Natural killer cell (primary cell): ENCODE results near the gene POU2F1. TPM values are rescaled to one million over a fixed set of nuclear protein-coding genes. Genes with fewer than 3 reads are reported as not detected.

Experiments
- ATAC-seq, 3 donors: fragments of 150-1000 bp in 2 of 3; fragments of 200-7000 bp in 1 of 3; cut with Tn5 transposase; 1 replicate in 1 of 3; 2 replicates in 2 of 3; pipeline ENCODE4 v1.10.0; 2021; ENCODE audit warnings: mild to moderate bottlenecking in 2 of 3, moderate library complexity in 2 of 3
- DNase-seq, 2 donors: peaks; one replicate each; pipeline versions ENCODE4 v3.0.0 to v3.0.0-alpha.2; 2013 to 2021; ENCODE audit warnings: mixed read lengths in 1 of 2
- H3K27ac ChIP-seq: one replicate; pipeline ENCODE4 v1.5.1; 2013; ENCODE audit warnings: mild to moderate bottlenecking, low read length
- H3K27me3 ChIP-seq: one replicate; pipeline ENCODE4 v1.6.1; 2013; ENCODE audit warnings: low read length; ENCODE audit not compliant: control insufficient read depth, insufficient read depth
- H3K36me3 ChIP-seq: one replicate; pipeline ENCODE4 v1.6.1; 2013; ENCODE audit warnings: low read length; ENCODE audit not compliant: control insufficient read depth, insufficient read depth
- H3K4me1 ChIP-seq: one replicate; pipeline ENCODE4 v1.6.1; 2013; ENCODE audit warnings: low read length; ENCODE audit not compliant: control insufficient read depth, insufficient read depth
- H3K4me3 ChIP-seq: one replicate; pipeline ENCODE4 v1.5.1; 2013; ENCODE audit warnings: low read length
- H3K9me3 ChIP-seq: one replicate; pipeline ENCODE4 v1.6.1; 2013; ENCODE audit warnings: low read length; ENCODE audit not compliant: control insufficient read depth, insufficient read depth
- H3K27ac Mint-ChIP-seq, 2 donors: one replicate each; pipeline ENCODE4 v1.8.0; 2022; ENCODE audit warnings: mild to moderate bottlenecking in 2 of 2, mixed read lengths in 2 of 2, moderate library complexity in 1 of 2
- H3K27me3 Mint-ChIP-seq, 2 donors: one replicate each; pipeline ENCODE4 v1.8.0; 2022; ENCODE audit warnings: low read depth in 2 of 2, mixed read lengths in 2 of 2
- H3K36me3 Mint-ChIP-seq: one replicate; pipeline ENCODE4 v1.8.0; 2022; ENCODE audit warnings: mixed read lengths
- H3K4me1 Mint-ChIP-seq, 2 donors: one replicate each; pipeline ENCODE4 v1.8.0; 2022; ENCODE audit warnings: mixed read lengths in 2 of 2
- H3K4me3 Mint-ChIP-seq: one replicate; pipeline ENCODE4 v1.8.0; 2022; ENCODE audit warnings: mild to moderate bottlenecking, moderate library complexity, mixed read lengths
- H3K9me3 Mint-ChIP-seq, 2 donors: one replicate each; pipeline ENCODE4 v1.8.0; 2022; ENCODE audit warnings: mixed read lengths in 2 of 2
- CTCF ChIP-seq: fragments of 200-600 bp; IDR thresholded peaks from one replicate; pipeline ENCODE4 v1.8.0; 2022; ENCODE audit warnings: antibody characterized with exemption
- WGBS: methylation state at CpG from one replicate; pipeline ENCODE4 v1.1.7; 2013; ENCODE audit warnings: missing lambda C conversion rate; ENCODE audit not compliant: insufficient coverage; 5-methylcytosine and 5-hydroxymethylcytosine counted together
- intact Hi-C: fragments of 100-400 bp; cut with micrococcal nuclease; formaldehyde crosslinking; loops from one replicate; pipeline ENCODE4 v1.14.2; 2022
- total RNA-seq, 4 donors: library from RNA; stranded (reverse); fragments of 120-200 nt in 1 of 4; gene quantifications; one replicate each; pipeline versions ENCODE4 v1.2.3 to v1.2.4, GENCODE V29; 2013 to 2022

POU2F1 gene
- total RNA-seq, 3 donors from 2014 or later (not counting 1 experiment from before 2014, with no cell fraction given), result 39.8 to 44.6 (median 40.9) TPM

DNA sequence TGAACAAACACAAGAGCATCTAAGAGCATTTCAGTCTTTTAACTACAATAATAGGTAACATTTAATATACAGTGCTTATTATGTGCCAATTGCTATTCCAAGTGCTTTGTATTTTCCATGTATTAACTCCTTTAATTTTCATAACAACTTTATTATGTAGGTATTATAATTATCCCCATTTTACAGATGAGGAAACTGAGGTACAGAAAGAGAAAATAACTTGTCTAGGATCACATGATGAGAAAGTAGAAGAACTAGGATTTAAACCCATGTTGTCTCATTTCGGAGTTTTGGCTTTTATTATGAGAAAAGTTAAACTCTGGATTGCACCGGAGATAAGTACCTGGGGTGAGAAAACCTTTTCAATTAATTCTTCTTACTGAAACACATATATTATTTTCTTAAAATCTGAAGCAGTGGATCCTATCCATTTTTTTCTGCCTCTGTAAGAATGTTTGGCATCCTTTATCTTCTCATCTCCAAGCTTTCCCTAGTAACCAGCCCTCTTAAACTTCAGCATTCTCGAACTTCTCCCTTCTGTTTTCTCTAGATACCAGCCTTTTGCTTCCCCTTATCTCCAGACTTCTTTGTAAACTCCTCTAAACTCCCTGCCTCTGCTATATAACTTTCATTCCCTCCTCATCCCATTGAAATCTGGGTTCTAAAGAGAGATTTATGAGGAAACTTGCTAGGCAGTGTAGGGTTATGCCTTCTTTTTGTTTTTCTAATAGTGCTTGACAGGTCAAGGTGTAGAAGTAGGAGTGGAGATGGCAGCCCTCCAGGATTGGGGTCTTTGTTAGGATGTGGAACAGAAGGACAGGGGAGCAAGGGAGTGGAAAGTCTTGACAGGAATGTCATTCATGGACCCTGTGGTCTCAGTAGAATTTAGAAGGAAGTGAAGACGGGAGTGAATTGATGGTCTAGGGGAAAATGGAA, 28.3 kb downstream of the POU2F1 start:
- H3K27ac Mint-ChIP-seq, result peak overlapping the region in 1 of 2 donors; percentile 1
- H3K36me3 ChIP-seq, result no peaks in the 10 kb centered on the region
- no peak overlapping the region for H3K4me3 ChIP-seq
- ATAC-seq (no peak), DNase-seq (no peak)
- H3K36me3 Mint-ChIP-seq, result no peaks in the 10 kb centered on the region
- TF ChIP-seq CTCF, result no peak
- no peak overlapping the region for H3K27ac ChIP-seq
- H3K4me1 ChIP-seq, result no peaks in the 10 kb centered on the region
- peaks cover 0 to 1% of the 10 kb centered on the region in 2 donors for H3K9me3 Mint-ChIP-seq
- intact Hi-C loops, result no loop called here
- H3K27me3 ChIP-seq, result no peaks in the 10 kb centered on the region
- H3K9me3 ChIP-seq, result peaks cover 3% of the 10 kb centered on the region
- WGBS, result 70% methylated on average over 2 of the region's 4 CpGs
- H3K4me1 Mint-ChIP-seq, result peaks cover 20 to 23% of the 10 kb centered on the region in 2 donors
- H3K27me3 Mint-ChIP-seq, result no peaks in the 10 kb centered on the region
- no peak overlapping the region for H3K4me3 Mint-ChIP-seq

- H3K4me3 ChIP-seq, result no peak overlapping the region
- DNase-seq, result no peak
- peaks cover 20 to 23% of the 10 kb centered on the region in 2 donors for H3K4me1 Mint-ChIP-seq
- no peak for TF ChIP-seq CTCF
- no peaks in the 10 kb centered on the region for H3K9me3 ChIP-seq
- no peak overlapping the region for H3K27ac ChIP-seq
- intact Hi-C loops, result loop anchor here (10.0 kb wide), 1 partner anchor 435 kb away; no protein-coding TSS in a partner anchor
- no peak overlapping the region for H3K4me3 Mint-ChIP-seq
- 55% methylated on average over 1 of the region's 1 CpG for WGBS
- H3K27ac Mint-ChIP-seq, result peak overlapping the region in 1 of 2 donors; percentile 1
- no peaks in the 10 kb centered on the region for H3K36me3 ChIP-seq
- no peaks in the 10 kb centered on the region for H3K27me3 Mint-ChIP-seq
- H3K4me1 ChIP-seq, result no peaks in the 10 kb centered on the region
- no peaks in the 10 kb centered on the region for H3K36me3 Mint-ChIP-seq
- ATAC-seq, result peak; percentile 55 to 72 (median 59)
- H3K9me3 Mint-ChIP-seq, result no peaks in the 10 kb centered on the region
- H3K27me3 ChIP-seq, result no peaks in the 10 kb centered on the region
These were observed 29.0 kb downstream of the POU2F1 start for GRCh38 chr1:167249702-167250101.

GRCh38 chr1:167250482-167250881, 29.8 kb downstream of the POU2F1 start:
- H3K4me1 Mint-ChIP-seq, result peaks cover 22 to 29% of the 10 kb centered on the region in 2 donors
- ATAC-seq (no peak), DNase-seq (no peak)
- no peak overlapping the region for H3K4me3 Mint-ChIP-seq
- H3K27ac Mint-ChIP-seq, result no peak overlapping the region
- H3K36me3 Mint-ChIP-seq, result no peaks in the 10 kb centered on the region
- intact Hi-C loops, result loop anchor here (10.0 kb wide), 1 partner anchor 434 kb away; no protein-coding TSS in a partner anchor
- Histone ChIP-seq H3K9me3 (no peaks in the 10 kb centered on the region), H3K27ac (no peak overlapping the region), H3K4me1 (no peaks in the 10 kb centered on the region), H3K36me3 (no peaks in the 10 kb centered on the region), H3K4me3 (no peak overlapping the region), H3K27me3 (no peaks in the 10 kb centered on the region)
- H3K9me3 Mint-ChIP-seq, result no peaks in the 10 kb centered on the region
- TF ChIP-seq CTCF, result no peak
- no peaks in the 10 kb centered on the region for H3K27me3 Mint-ChIP-seq
